Neural cell (in vitro differentiated cells): ENCODE measurements around the gene S1PR5. TPM values are rescaled to one million over a fixed set of nuclear protein-coding genes. Genes with fewer than 3 reads are reported as not detected.

ENCODE experiments used
- H2AFZ ChIP-seq: fragments of 200-600, 300-800 bp; sonication (generic), shearing (Covaris generic); 2 replicates; pipeline ENCODE4 v1.6.0; 2014; ENCODE audit warnings: low read depth, mild to moderate bottlenecking, antibody characterized with exemption, low read length, moderate library complexity
- H3F3A ChIP-seq: fragments of 200-600 bp; shearing (Covaris generic); 2 replicates; pipeline ENCODE4 v1.6.1; 2016; ENCODE audit warnings: mild to moderate bottlenecking, moderate library complexity, mixed read lengths, antibody characterized with exemption, low read length; ENCODE audit not compliant: insufficient read depth, poor library complexity, severe bottlenecking
- H3K27ac ChIP-seq: fragments of 200-600, 300-800 bp; sonication (generic), shearing (Covaris generic); 2 replicates; pipeline ENCODE4 v1.5.1; 2014; ENCODE audit warnings: mild to moderate bottlenecking, low read length, moderate library complexity
- H3K27me3 ChIP-seq: fragments of 300-800, 200-600 bp; sonication (generic), shearing (Covaris generic); 2 replicates; pipeline ENCODE4 v1.6.0; 2014; ENCODE audit warnings: mild to moderate bottlenecking, low read depth, low read length, moderate library complexity; ENCODE audit not compliant: insufficient read depth
- H3K36me3 ChIP-seq: fragments of 300-800, 200-600 bp; sonication (generic), shearing (Covaris generic); 2 replicates; pipeline ENCODE4 v1.5.1; 2014; ENCODE audit warnings: mild to moderate bottlenecking, antibody characterized with exemption, low read length, moderate library complexity; ENCODE audit not compliant: insufficient read depth
- H3K4me2 ChIP-seq: fragments of 300-800, 200-600 bp; sonication (generic), shearing (Covaris generic); 2 replicates; pipeline ENCODE4 v1.6.0; 2014; ENCODE audit warnings: mild to moderate bottlenecking, low read length
- H3K4me3 ChIP-seq: fragments of 300-800, 200-600 bp; sonication (generic), shearing (Covaris generic); 2 replicates; pipeline ENCODE4 v1.5.1; 2014; ENCODE audit warnings: mild to moderate bottlenecking, low read length, moderate library complexity
- H3K79me2 ChIP-seq: fragments of 200-600 bp; shearing (Covaris generic); replicated peaks from 2 replicates; pipeline ENCODE4 v1.6.0; 2014; ENCODE audit warnings: mild to moderate bottlenecking, low read length, moderate library complexity; ENCODE audit not compliant: insufficient read depth
- H3K9ac ChIP-seq: fragments of 300-800, 200-600 bp; sonication (generic), shearing (Covaris generic); 2 replicates; pipeline ENCODE4 v1.6.1; 2016; ENCODE audit warnings: mild to moderate bottlenecking, low read length, mixed read lengths
- H3K9me2 ChIP-seq: fragments of 200-600 bp; shearing (Covaris generic); 2 replicates; pipeline ENCODE4 v1.6.1; 2016; ENCODE audit warnings: mild to moderate bottlenecking, low read length, mixed read lengths; ENCODE audit not compliant: insufficient read depth
- H3K9me3 ChIP-seq: fragments of 200-600, 300-800 bp; sonication (generic), shearing (Covaris generic); 2 replicates; pipeline ENCODE4 v1.6.1; 2016; ENCODE audit warnings: mild to moderate bottlenecking, mixed run types, low read length, moderate library complexity, mixed read lengths
- H4K20me1 ChIP-seq: fragments of 200-600 bp; shearing (Covaris generic); 2 replicates; pipeline ENCODE4 v1.6.1; 2016; ENCODE audit warnings: mild to moderate bottlenecking, mixed run types; ENCODE audit not compliant: insufficient read depth
- CTCF ChIP-seq: fragments of 450-650 bp; IDR thresholded peaks from 2 replicates; pipeline ENCODE4 v1.5.1; 2014; ENCODE audit warnings: antibody characterized with exemption, mild to moderate bottlenecking, moderate library complexity; ENCODE audit not compliant: poor library complexity, severe bottlenecking
- EP300 ChIP-seq: fragments of 450-650 bp; conservative IDR thresholded peaks from 2 replicates; pipeline ENCODE4 v1.6.1; 2014; ENCODE audit warnings: antibody characterized with exemption, mild to moderate bottlenecking, moderate library complexity; ENCODE audit not compliant: poor library complexity, severe bottlenecking
- EZH2 ChIP-seq: fragments of 200-600, 300-800 bp; shearing (Covaris generic), sonication (generic); IDR thresholded peaks from 2 replicates; pipeline ENCODE4 v1.6.1; 2014; ENCODE audit warnings: antibody characterized with exemption, low read length, borderline replicate concordance, mild to moderate bottlenecking; ENCODE audit not compliant: insufficient read depth, poor library complexity, severe bottlenecking
- MXI1 ChIP-seq: fragments of 450-650 bp; conservative IDR thresholded peaks from 2 replicates; pipeline ENCODE4 v1.6.1; 2014; ENCODE audit warnings: antibody characterized with exemption, mild to moderate bottlenecking; ENCODE audit not compliant: poor library complexity, severe bottlenecking
- POLR2AphosphoS5 ChIP-seq: IDR thresholded peaks from 2 replicates; pipeline ENCODE4 v1.6.1; 2012
- RAD21 ChIP-seq: fragments of 450-650 bp; conservative IDR thresholded peaks from 2 replicates; pipeline ENCODE4 v1.6.1; 2014; ENCODE audit warnings: antibody characterized with exemption, mild to moderate bottlenecking, moderate library complexity
- REST ChIP-seq: IDR thresholded peaks from 2 replicates; pipeline ENCODE4 v1.6.1; 2012; ENCODE audit warnings: borderline replicate concordance
- SMC3 ChIP-seq: fragments of 450-650 bp; conservative IDR thresholded peaks from 2 replicates; pipeline ENCODE4 v1.6.1; 2014; ENCODE audit warnings: antibody characterized with exemption, mild to moderate bottlenecking, moderate library complexity; ENCODE audit not compliant: poor library complexity
- TAF1 ChIP-seq: IDR thresholded peaks from 2 replicates; pipeline ENCODE4 v1.6.1; 2012; ENCODE audit warnings: low read depth
- polyA plus RNA-seq: library from polyadenylated mRNA; depleted of rRNA; stranded (reverse); fragments of >200 nt; gene quantifications from 2 replicates; pipeline ENCODE4 v1.2.3, GENCODE V29; 2014

S1PR5 gene
- polyA plus RNA-seq, 1 donor from 2014 or later = not detected

- Histone ChIP-seq H2AFZ (no peak overlapping the region), H3K9me2 (no peaks in the 10 kb centered on the region), H4K20me1 (no peaks in the 10 kb centered on the region), H3K9ac (peak overlapping the region; percentile 83), H3K27ac (no peak overlapping the region), H3K9me3 (no peaks in the 10 kb centered on the region), H3F3A (no peaks in the 10 kb centered on the region), H3K27me3 (no peaks in the 10 kb centered on the region), H3K4me3 (peak overlapping the region; percentile 94), H3K79me2 (peaks cover 16% of the 10 kb centered on the region), H3K4me2 (peak overlapping the region; percentile 85), H3K36me3 (no peaks in the 10 kb centered on the region)
- TF ChIP-seq RAD21 = no peak
- TF ChIP-seq POLR2AphosphoS5 = no peak
- TF ChIP-seq SMC3 = no peak
- no peak for TF ChIP-seq CTCF
- no peak for TF ChIP-seq TAF1
- no peak for TF ChIP-seq MXI1
- no peak for TF ChIP-seq REST
- no peak for TF ChIP-seq EZH2
- TF ChIP-seq EP300 = no peak
Observed at GRCh38 chr19:10544753-10545251, 27.6 kb upstream of the S1PR5 start.

- Histone ChIP-seq H3K9ac (peak overlapping the region; percentile 83), H3K27ac (no peak overlapping the region), H2AFZ (no peak overlapping the region)
Observed at GRCh38 chr19:10544242-10544752, 27.1 kb upstream of the S1PR5 start.

More at GRCh38 chr19:10544242-10544752, 27.1 kb upstream of the S1PR5 start:
- Histone ChIP-seq H3K79me2 (peaks cover 16% of the 10 kb centered on the region), H3K9me3 (no peaks in the 10 kb centered on the region), H4K20me1 (no peaks in the 10 kb centered on the region), H3K9me2 (no peaks in the 10 kb centered on the region), H3F3A (no peaks in the 10 kb centered on the region), H3K27me3 (no peaks in the 10 kb centered on the region), H3K4me2 (peak overlapping the region; percentile 85), H3K36me3 (no peaks in the 10 kb centered on the region), H3K4me3 (peak overlapping the region; percentile 94)
- TF ChIP-seq EP300 (no peak), RAD21 (no peak), REST (no peak), EZH2 (no peak), MXI1 (no peak), POLR2AphosphoS5 (no peak), TAF1 (no peak), CTCF (no peak), SMC3 (no peak)
